ENCODE results near the gene ZNF497. TPM values are rescaled to one million over a fixed set of nuclear protein-coding genes. Genes with fewer than 3 reads are reported as not detected.

Gene ZNF497
- polyA plus RNA-seq, 1 of the 3 experiments (the other 2 are of a cell fraction): 1.1 TPM

- 92% methylated on average over 4 of the region's 6 CpGs for WGBS (ENCODE audit: low lambda C conversion rate)
- H3K9ac ChIP-seq: no peak overlapping the region
- peaks cover 13 to 35% of the 10 kb centered on the region in 2 experiments; a peak in 3 of 4 replicates for H3K4me1 ChIP-seq (ENCODE audit: control insufficient read depth in 1 of 2, insufficient read depth in 2 of 2, low read depth in 1 of 2, low read length in 1 of 2)
- ChIA-PET POLR2A (no interaction called here), CTCF (no interaction called here)
- H3K36me3 ChIP-seq (replicated peaks in 1 of 2; ENCODE audit: control insufficient read depth in 1 of 2, insufficient read depth in 2 of 2, low read length in 1 of 2): peaks cover under 1 to 1% of the 10 kb centered on the region in 2 experiments
- H3F3A ChIP-seq (replicated peaks; ENCODE audit: insufficient read depth): peaks cover 12% of the 10 kb centered on the region
- H3K27ac ChIP-seq (ENCODE audit: low read depth in 2 of 2, low read length in 1 of 2): no peak overlapping the region
- no peaks in the 10 kb centered on the region for H3K9me2 ChIP-seq
- no peaks in the 10 kb centered on the region for H3K27me3 ChIP-seq (ENCODE audit: insufficient read depth)
- no peak overlapping the region for H3K4me2 ChIP-seq
- TF ChIP-seq GABPA (IDR thresholded peaks at IDR 0.05; ENCODE audit: low read depth): no peak
- TF ChIP-seq FOXM1 (IDR thresholded peaks at IDR 0.05; ENCODE audit: low read depth): no peak
- TF ChIP-seq MEF2A (IDR thresholded peaks at IDR 0.05; ENCODE audit: borderline replicate concordance, low read depth): no peak
- TF ChIP-seq RFX5 (IDR thresholded peaks at IDR 0.05; ENCODE audit: low read length): no peak
- no peak for TF ChIP-seq EZH2phosphoT487 (IDR thresholded peaks at IDR 0.05; ENCODE audit: borderline replicate concordance, low read depth)
- no peak for TF ChIP-seq GATA2 (CRISPR knock-in tag; IDR thresholded peaks at IDR 0.05)
- no peak for TF ChIP-seq CHD2 (IDR thresholded peaks at IDR 0.05; ENCODE audit: low read length, partially characterized antibody)
- no peak for TF ChIP-seq USF2 (IDR thresholded peaks at IDR 0.05; ENCODE audit: borderline replicate concordance, low read depth, low read length)
- no peak for TF ChIP-seq JUND (IDR thresholded peaks at IDR 0.05)
- no peak for TF ChIP-seq POLR2AphosphoS5 (IDR thresholded peaks at IDR 0.05; ENCODE audit: low read depth, low read length)
- TF ChIP-seq MXI1 (IDR thresholded peaks at IDR 0.05; ENCODE audit: low read depth, low read length): no peak
- peaks cover 3% of the 10 kb centered on the region; the same call in 1 of the 2 replicates for H4K20me1 ChIP-seq (ENCODE audit: insufficient read depth)
- DNase-seq: no peak
- H3K79me2 ChIP-seq (ENCODE audit: insufficient read depth): peaks cover 42% of the 10 kb centered on the region
- H3K9me3 ChIP-seq: no peaks in the 10 kb centered on the region
- no peak overlapping the region for H3K4me3 ChIP-seq (ENCODE audit: low read depth in 2 of 2, low read length in 1 of 2)
- no peak overlapping the region for H2AFZ ChIP-seq (ENCODE audit: low read depth)
Observed at GRCh38 chr19:58382997-58383603, 20.5 kb upstream of the ZNF497 start.

GRCh38 chr19:58381460-58382212 lies 19.1 kb upstream of the ZNF497 start:
- H3K9me3 ChIP-seq: no peaks in the 10 kb centered on the region
- no peaks in the 10 kb centered on the region for H3K36me3 ChIP-seq (replicated peaks in 1 of 2; ENCODE audit: control insufficient read depth in 1 of 2, insufficient read depth in 2 of 2, low read length in 1 of 2)
- H3F3A ChIP-seq (replicated peaks; ENCODE audit: insufficient read depth): peaks cover 12% of the 10 kb centered on the region
- peaks cover 31% of the 10 kb centered on the region for H3K79me2 ChIP-seq (ENCODE audit: insufficient read depth)
- no peak for DNase-seq
- H3K9me2 ChIP-seq: no peaks in the 10 kb centered on the region
- no peaks in the 10 kb centered on the region for H3K27me3 ChIP-seq (ENCODE audit: insufficient read depth)
- H3K4me3 ChIP-seq (ENCODE audit: low read depth in 2 of 2, low read length in 1 of 2): peak overlapping the region; percentile 56 to 99
- peak overlapping the region; percentile 81 for H3K9ac ChIP-seq
- H3K27ac ChIP-seq (ENCODE audit: low read depth in 2 of 2, low read length in 1 of 2): peak overlapping the region; percentile 35 to 81; a peak in 3 of 4 replicates
- H4K20me1 ChIP-seq (ENCODE audit: insufficient read depth): no peaks in the 10 kb centered on the region
- ChIA-PET POLR2A (interaction anchor here (0.8 to 1.2 kb wide), 2 partner anchors 17 to 19 kb away, joined by 3 to 9 read pairs; partner anchors contain the start of gene ZNF497), CTCF (interaction anchor here (0.7 to 1.1 kb wide), 2 partner anchors 17 to 138 kb away, joined by 3 read pairs; partner anchors contain the start of gene ZBTB45)
- no peak for TF ChIP-seq IRF3 (IDR thresholded peaks at IDR 0.05; ENCODE audit: low read depth, low read length)
- no peak for TF ChIP-seq PBX3 (IDR thresholded peaks at IDR 0.05)
- TF ChIP-seq MAX (IDR thresholded peaks at IDR 0.05; ENCODE audit: low read depth): no peak
- TF ChIP-seq ELF1 (IDR thresholded peaks at IDR 0.05): no peak
- TF ChIP-seq EP300 (IDR thresholded peaks at IDR 0.05; ENCODE audit: borderline replicate concordance in 1 of 2, low read depth in 1 of 2, low read length in 1 of 2): no peak
- TF ChIP-seq MXI1 (IDR thresholded peaks at IDR 0.05; ENCODE audit: low read depth, low read length): no peak
- no peak for TF ChIP-seq TAF1 (IDR thresholded peaks at IDR 0.05; ENCODE audit: borderline replicate concordance, low read depth, low read length)
- no peak for TF ChIP-seq EZH2phosphoT487 (IDR thresholded peaks at IDR 0.05; ENCODE audit: borderline replicate concordance, low read depth)
- no peak for TF ChIP-seq JUND (IDR thresholded peaks at IDR 0.05)
- no peak for TF ChIP-seq FOXJ3 (CRISPR knock-in tag; IDR thresholded peaks at IDR 0.05)
- 21% methylated on average over 26 of the region's 26 CpGs for WGBS (ENCODE audit: low lambda C conversion rate)
- H3K4me2 ChIP-seq: peak overlapping the region; percentile 92
- H3K4me1 ChIP-seq (ENCODE audit: control insufficient read depth in 1 of 2, insufficient read depth in 2 of 2, low read depth in 1 of 2, low read length in 1 of 2): peaks cover 13 to 32% of the 10 kb centered on the region in 2 experiments; a peak in 2 of 4 replicates
- no peak overlapping the region for H2AFZ ChIP-seq (ENCODE audit: low read depth)

Data from SK-N-SH (cell line).